GM19328 (cell line): ENCODE data around the gene TBC1D16.
"Not testable (repeated sequence)": the region's sequence is repeated elsewhere in the genome, so short reads cannot be mapped to it uniquely, and the experiment has no call there.

Source experiments
- ATAC-seq: cut with Tn5 transposase; IDR thresholded peaks from one replicate; pipeline ENCODE4 v1.9.1; 2021; ENCODE audit warnings: mild to moderate bottlenecking, moderate library complexity; ENCODE audit not compliant: unreplicated experiment

The TBC1D16 gene

GRCh38 chr17:80055597-80055996 is 19.9 kb upstream of the TBC1D16 start:
- ATAC-seq: no peak

- ATAC-seq: no peak
These were observed 17.4 kb upstream of the TBC1D16 start for GRCh38 chr17:80053102-80053501.

- ATAC-seq: no peak
These were observed 16.0 kb upstream of the TBC1D16 start for GRCh38 chr17:80051681-80052080.

GRCh38 chr17:80050706-80051105 is 15.0 kb upstream of the TBC1D16 start:
- no peak for ATAC-seq

- no peak for ATAC-seq
These were observed 14.3 kb upstream of the TBC1D16 start for GRCh38 chr17:80049986-80050385.

GRCh38 chr17:80047176-80047575 is 11.5 kb upstream of the TBC1D16 start:
- no peak for ATAC-seq

GRCh38 chr17:80046709-80047108 is 11.0 kb upstream of the TBC1D16 start:
- not testable (repeated sequence) for ATAC-seq

- ATAC-seq: no peak
These were observed 10.0 kb upstream of the TBC1D16 start for GRCh38 chr17:80045703-80046102.

- no peak for ATAC-seq
These were observed 8.3 kb upstream of the TBC1D16 start for GRCh38 chr17:80043963-80044362.

GRCh38 chr17:80036715-80037477 is 1.2 kb upstream of the TBC1D16 start:
- no peak for ATAC-seq

GRCh38 chr17:80035937-80036714 is 454 bp upstream of the TBC1D16 start, which contains the start of gene CCDC40:
TSS of gene CCDC40 (plus strand) at chr17:80036642. CDS start at chr17:80036663, 21 bp downstream.
- no peak for ATAC-seq

GRCh38 chr17:80034791-80035686 is 633 bp downstream of the TBC1D16 start:
- ATAC-seq: no peak

GRCh38 chr17:80033840-80034239 is 1.8 kb downstream of the TBC1D16 start:
- no peak for ATAC-seq

GRCh38 chr17:80032614-80033171 is 3.0 kb downstream of the TBC1D16 start:
- ATAC-seq: no peak

GRCh38 chr17:80031691-80032430 is 3.8 kb downstream of the TBC1D16 start:
- ATAC-seq: no peak

- ATAC-seq: no peak
These were observed 4.8 kb downstream of the TBC1D16 start for GRCh38 chr17:80030730-80031410.

GRCh38 chr17:80029258-80029974 is 6.3 kb downstream of the TBC1D16 start:
- ATAC-seq: no peak

- no peak for ATAC-seq
These were observed 7.6 kb downstream of the TBC1D16 start for GRCh38 chr17:80028030-80028429.

- no peak for ATAC-seq
These were observed 8.6 kb downstream of the TBC1D16 start for GRCh38 chr17:80027043-80027435.
